ENCODE measurements around the gene TNNT2.

The TNNT2 gene

GRCh38 chr1:201401700-201402099 is 24.2 kb upstream of the TNNT2 start:
- DNase-seq, result no peak

GRCh38 chr1:201400852-201401230 is 23.4 kb upstream of the TNNT2 start:
- DNase-seq, result no peak

- no peak for DNase-seq
Measured at GRCh38 chr1:201400212-201400851, 22.9 kb upstream of the TNNT2 start.

GRCh38 chr1:201399352-201400126 is 22.1 kb upstream of the TNNT2 start:
- peak; percentile 19 for DNase-seq

- no peak for DNase-seq
Measured at GRCh38 chr1:201399018-201399351, 21.5 kb upstream of the TNNT2 start, which contains the start of gene LAD1. Gene LAD1, minus strand, starts transcription at chr1:201399324. Its CDS starts 18 bp downstream, at chr1:201399306.

GRCh38 chr1:201397675-201398074 is 20.2 kb upstream of the TNNT2 start:
- no peak for DNase-seq

- no peak for DNase-seq
Measured at GRCh38 chr1:201396861-201397464, 19.5 kb upstream of the TNNT2 start.

GRCh38 chr1:201395936-201396335 is 18.5 kb upstream of the TNNT2 start:
- DNase-seq, result no peak

- no peak for DNase-seq
Measured at GRCh38 chr1:201394591-201394990, 17.1 kb upstream of the TNNT2 start.

- no peak for DNase-seq
Measured at GRCh38 chr1:201393076-201393475, 15.6 kb upstream of the TNNT2 start.

- no peak for DNase-seq
Measured at GRCh38 chr1:201391651-201392511, 14.4 kb upstream of the TNNT2 start.

- DNase-seq, result no peak
Measured at GRCh38 chr1:201391225-201391624, 13.7 kb upstream of the TNNT2 start.

GRCh38 chr1:201389051-201389450 is 11.6 kb upstream of the TNNT2 start:
- DNase-seq, result no peak

GRCh38 chr1:201386208-201386607 is 8.7 kb upstream of the TNNT2 start:
- DNase-seq, result no peak

- DNase-seq, result peak; percentile 89
Measured at GRCh38 chr1:201385299-201385891, 7.9 kb upstream of the TNNT2 start.

GRCh38 chr1:201384406-201384782 is 6.9 kb upstream of the TNNT2 start:
- no peak for DNase-seq

GRCh38 chr1:201383647-201384405 is 6.3 kb upstream of the TNNT2 start:
- DNase-seq, result peak; percentile 26

GRCh38 chr1:201381130-201381529 is 3.6 kb upstream of the TNNT2 start:
- DNase-seq, result peak; percentile 68

GRCh38 chr1:201379733-201380242 is 2.3 kb upstream of the TNNT2 start:
- DNase-seq, result no peak

GRCh38 chr1:201378804-201379203 is 1.3 kb upstream of the TNNT2 start:
- DNase-seq, result no peak

- no peak for DNase-seq
Measured at GRCh38 chr1:201376464-201377374, 761 bp downstream of the TNNT2 start.
